Neuronal stem cell (in vitro differentiated cells): ENCODE data around the gene PIR.

ENCODE experiments used
- DNase-seq: peaks from one replicate; pipeline ENCODE4 v3.0.0-alpha.2; 2013; ENCODE audit warnings: low spot score
- H2AFZ ChIP-seq: one replicate; pipeline ENCODE4 v1.6.1; 2013; ENCODE audit warnings: mild to moderate bottlenecking, low read length, inconsistent platforms
- H2AK5ac ChIP-seq: 2 replicates; pipeline ENCODE4 v1.6.1; 2013; ENCODE audit warnings: low read depth, mild to moderate bottlenecking, inconsistent platforms, low read length, moderate library complexity, mixed read lengths
- H2BK120ac ChIP-seq: 2 replicates; pipeline ENCODE4 v1.6.1; 2013; ENCODE audit warnings: low read depth, mild to moderate bottlenecking, inconsistent platforms, low read length, moderate library complexity, mixed read lengths
- H2BK12ac ChIP-seq: one replicate; pipeline ENCODE4 v1.6.1; 2013; ENCODE audit warnings: low read length, inconsistent platforms
- H2BK15ac ChIP-seq: 2 replicates; pipeline ENCODE4 v1.6.1; 2013; ENCODE audit warnings: mild to moderate bottlenecking, low read length, inconsistent platforms, mixed read lengths
- H2BK5ac ChIP-seq: one replicate; pipeline ENCODE4 v1.6.1; 2013; ENCODE audit warnings: inconsistent platforms, mild to moderate bottlenecking, low read length, moderate library complexity
- H3K14ac ChIP-seq: one replicate; pipeline ENCODE4 v1.6.1; 2013; ENCODE audit warnings: low read length, inconsistent platforms
- H3K18ac ChIP-seq: 2 replicates; pipeline ENCODE4 v1.6.1; 2013; ENCODE audit warnings: low read length, inconsistent platforms
- H3K23ac ChIP-seq: 2 replicates; pipeline ENCODE4 v1.6.1; 2013; ENCODE audit warnings: low read depth, mild to moderate bottlenecking, mixed read lengths, low read length, inconsistent platforms; ENCODE audit not compliant: poor library complexity
- H3K27ac ChIP-seq: replicated peaks from 3 replicates; pipeline ENCODE4 v1.5.1; 2013; ENCODE audit warnings: low read length, inconsistent platforms
- H3K27me3 ChIP-seq, 3 experiments: 2 replicates each; pipeline ENCODE4 v1.6.1; 2013; ENCODE audit warnings: low read length in 3 of 3, mild to moderate bottlenecking in 2 of 3, inconsistent platforms in 1 of 3, low read depth in 1 of 3, mixed read lengths in 1 of 3, moderate library complexity in 1 of 3; ENCODE audit not compliant: control insufficient read depth in 3 of 3, insufficient read depth in 3 of 3
- H3K36me3 ChIP-seq, 2 donors: replicated peaks in 1 of 2; 2 replicates each; pipeline ENCODE4 v1.6.1; 2013; ENCODE audit warnings: low read length in 2 of 2; ENCODE audit not compliant: control insufficient read depth in 2 of 2, insufficient read depth in 2 of 2
- H3K4ac ChIP-seq: 2 replicates; pipeline ENCODE4 v1.6.1; 2013; ENCODE audit warnings: inconsistent platforms, mild to moderate bottlenecking, low read length, moderate library complexity
- H3K4me1 ChIP-seq, 2 donors: 1 replicate in 1 of 2; 2 replicates in 1 of 2; pipeline ENCODE4 v1.6.1; 2013; ENCODE audit warnings: low read length in 2 of 2, low read depth in 1 of 2; ENCODE audit not compliant: control insufficient read depth in 2 of 2, insufficient read depth in 1 of 2
- H3K4me2 ChIP-seq: one replicate; pipeline ENCODE4 v1.6.1; 2013; ENCODE audit warnings: mild to moderate bottlenecking, low read length, inconsistent platforms; ENCODE audit not compliant: insufficient read depth, poor library complexity, severe bottlenecking
- H3K4me3 ChIP-seq, 2 donors: 2 replicates each; pipeline ENCODE4 v1.5.1; 2013; ENCODE audit warnings: low read length in 2 of 2, mild to moderate bottlenecking in 2 of 2, inconsistent platforms in 1 of 2, moderate library complexity in 1 of 2
- H3K79me1 ChIP-seq: one replicate; pipeline ENCODE4 v1.6.1; 2013; ENCODE audit warnings: low read depth, mild to moderate bottlenecking, inconsistent platforms, low read length, moderate library complexity
- H3K9ac ChIP-seq: one replicate; pipeline ENCODE4 v1.6.1; 2013; ENCODE audit warnings: mild to moderate bottlenecking, low read depth, low read length, inconsistent platforms; ENCODE audit not compliant: poor library complexity
- H3K9me3 ChIP-seq, 2 donors: replicated peaks in 1 of 2; 2 replicates each; pipeline versions ENCODE3 to v1.6.1; 2013; ENCODE audit warnings: low read length in 2 of 2, mild to moderate bottlenecking in 2 of 2, inconsistent platforms in 1 of 2, low read depth in 1 of 2, mixed read lengths in 1 of 2, moderate library complexity in 1 of 2; ENCODE audit not compliant: control insufficient read depth in 2 of 2, insufficient read depth in 1 of 2
- H4K8ac ChIP-seq: one replicate; pipeline ENCODE4 v1.6.1; 2013; ENCODE audit warnings: low read depth, mild to moderate bottlenecking, inconsistent platforms, low read length, moderate library complexity
- H4K91ac ChIP-seq: one replicate; pipeline ENCODE4 v1.6.1; 2013; ENCODE audit warnings: low read length, low read depth, mild to moderate bottlenecking, inconsistent platforms; ENCODE audit not compliant: poor library complexity
- WGBS, 2 donors: extraction: QIAGEN DNeasy Blood & Tissue Kit; methylation state at CpG; one replicate each; pipeline ENCODE4 v1.1.7; 2013; ENCODE audit warnings: missing lambda C conversion rate in 2 of 2, mixed read lengths in 1 of 2; ENCODE audit not compliant: insufficient read length in 2 of 2, insufficient replicate concordance in 1 of 2; ENCODE audit errors: extremely low coverage in 2 of 2; 5-methylcytosine and 5-hydroxymethylcytosine counted together

The PIR gene

DNA sequence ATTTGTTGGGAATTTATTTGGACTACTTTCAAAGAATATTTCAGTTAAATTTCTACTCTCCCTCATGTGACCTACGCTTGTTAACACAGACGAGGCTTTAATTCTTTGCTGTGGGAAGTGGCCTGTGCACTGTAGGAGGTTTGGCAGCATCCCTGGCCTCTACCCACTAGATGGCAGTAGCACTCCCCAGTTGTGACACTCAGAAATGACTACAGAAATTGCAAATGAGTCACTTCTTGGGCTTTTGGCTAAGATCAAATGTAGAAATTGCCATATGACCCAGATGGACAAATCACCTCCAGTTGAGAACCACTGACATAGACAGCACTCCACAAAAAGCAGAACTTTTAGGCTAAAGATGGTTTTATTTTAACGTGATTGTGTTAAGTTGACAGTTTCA, 22.1 kb downstream of the PIR start:
- Histone ChIP-seq H4K91ac (no peak overlapping the region), H2BK15ac (no peak overlapping the region), H3K4ac (no peak overlapping the region), H3K36me3 (peaks cover 0 to 3% of the 10 kb centered on the region in 2 donors), H3K27ac (no peak overlapping the region), H2BK120ac (no peak overlapping the region), H3K4me1 (peaks cover 0 to 3% of the 10 kb centered on the region in 2 donors), H3K4me3 (no peak overlapping the region), H3K18ac (no peak overlapping the region), H2AK5ac (no peak overlapping the region), H3K79me1 (no peaks in the 10 kb centered on the region), H3K23ac (no peak overlapping the region), H2BK12ac (no peak overlapping the region), H3K27me3 (no peaks in the 10 kb centered on the region), H4K8ac (no peak overlapping the region), H3K9me3 (no peaks in the 10 kb centered on the region), H3K9ac (no peak overlapping the region), H3K4me2 (no peak overlapping the region), H2AFZ (no peak overlapping the region), H2BK5ac (no peak overlapping the region), H3K14ac (no peak overlapping the region)
- DNase-seq = no peak
- WGBS, 2 donors = no CpG with 5 or more reads among the region's 3 CpGs

- Histone ChIP-seq H3K79me1 (no peaks in the 10 kb centered on the region), H3K4ac (no peak overlapping the region), H3K14ac (no peak overlapping the region), H3K27ac (no peak overlapping the region), H2AK5ac (no peak overlapping the region), H3K18ac (no peak overlapping the region), H3K9me3 (no peaks in the 10 kb centered on the region), H2AFZ (no peak overlapping the region), H3K9ac (no peak overlapping the region), H3K27me3 (no peaks in the 10 kb centered on the region), H2BK120ac (no peak overlapping the region), H3K4me2 (no peak overlapping the region), H4K8ac (no peak overlapping the region), H4K91ac (no peak overlapping the region), H3K4me1 (no peaks in the 10 kb centered on the region), H3K4me3 (no peak overlapping the region), H2BK12ac (no peak overlapping the region), H3K36me3 (peaks cover 0 to 3% of the 10 kb centered on the region in 2 donors), H3K23ac (no peak overlapping the region), H2BK15ac (no peak overlapping the region), H2BK5ac (no peak overlapping the region)
- DNase-seq = no peak
- WGBS, 2 donors = no CpG with 5 or more reads among the region's 1 CpG
Measured at GRCh38 chrX:15469613-15470012, 23.5 kb downstream of the PIR start.

GRCh38 chrX:15468036-15468435, 25.1 kb downstream of the PIR start:
- Histone ChIP-seq H3K18ac (no peak overlapping the region), H3K4me1 (no peaks in the 10 kb centered on the region), H3K27ac (no peak overlapping the region), H3K4me3 (no peak overlapping the region), H2BK15ac (no peak overlapping the region), H3K79me1 (no peaks in the 10 kb centered on the region), H2BK120ac (no peak overlapping the region), H3K36me3 (peaks cover 0 to 3% of the 10 kb centered on the region in 2 donors), H3K9ac (no peak overlapping the region), H3K27me3 (no peaks in the 10 kb centered on the region), H4K8ac (no peak overlapping the region), H3K4me2 (no peak overlapping the region), H3K4ac (no peak overlapping the region), H4K91ac (no peak overlapping the region), H2AK5ac (no peak overlapping the region), H2BK12ac (no peak overlapping the region), H2AFZ (no peak overlapping the region), H2BK5ac (no peak overlapping the region), H3K14ac (no peak overlapping the region), H3K23ac (no peak overlapping the region), H3K9me3 (no peaks in the 10 kb centered on the region)
- no CpG with 5 or more reads among the region's 4 CpGs for WGBS, 2 donors
- no peak for DNase-seq

DNA sequence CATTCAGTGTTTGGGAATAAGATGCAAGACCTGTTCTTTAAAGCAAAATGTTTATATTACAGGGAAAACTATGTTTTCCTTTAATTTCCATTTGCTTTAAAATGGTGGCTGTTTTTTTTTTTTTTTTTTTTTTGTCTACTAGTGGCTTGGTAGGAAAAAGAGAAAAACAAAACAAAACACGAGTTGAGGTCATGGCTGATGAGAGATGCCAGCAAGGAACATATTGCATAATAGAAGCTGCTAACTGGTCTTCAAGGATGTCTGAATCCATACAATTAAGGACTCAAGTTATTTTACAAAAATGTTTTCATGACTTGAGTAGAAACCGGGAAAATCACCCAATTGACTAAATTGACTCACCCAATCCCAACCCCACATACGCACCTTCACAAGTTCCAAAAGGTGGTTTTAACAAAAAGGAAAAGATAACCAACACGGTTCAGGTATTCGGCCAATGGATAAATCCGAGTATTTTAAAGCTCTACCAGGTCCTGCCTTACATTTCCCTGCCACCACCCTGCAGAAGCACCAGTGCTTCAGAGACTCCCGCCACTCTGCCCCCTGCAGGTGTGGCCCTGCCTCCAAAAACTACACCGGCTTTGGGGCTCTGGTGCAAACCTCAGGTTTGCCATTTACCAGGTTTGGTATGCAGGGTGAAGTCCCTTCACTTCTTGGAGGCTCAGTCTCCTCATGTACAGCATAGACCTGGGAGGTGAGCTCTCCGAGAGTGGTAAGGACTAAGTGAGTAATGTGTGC, 27.1 kb downstream of the PIR start:
- H2BK12ac ChIP-seq = no peak overlapping the region
- no peak overlapping the region for H3K4me3 ChIP-seq
- H2BK15ac ChIP-seq = no peak overlapping the region
- no peaks in the 10 kb centered on the region for H3K79me1 ChIP-seq
- no peak overlapping the region for H3K27ac ChIP-seq
- H3K18ac ChIP-seq = no peak overlapping the region
- H2AFZ ChIP-seq = no peak overlapping the region
- H3K4ac ChIP-seq = no peak overlapping the region
- H2BK120ac ChIP-seq = no peak overlapping the region
- H3K14ac ChIP-seq = no peak overlapping the region
- no peak overlapping the region for H2AK5ac ChIP-seq
- DNase-seq = no peak
- no peaks in the 10 kb centered on the region for H3K9me3 ChIP-seq
- no peak overlapping the region for H3K23ac ChIP-seq
- no peak overlapping the region for H3K4me2 ChIP-seq
- WGBS, 2 donors = no CpG with 5 or more reads among the region's 9 CpGs
- peaks cover 0 to 3% of the 10 kb centered on the region in 2 donors for H3K36me3 ChIP-seq
- no peak overlapping the region for H2BK5ac ChIP-seq
- no peaks in the 10 kb centered on the region for H3K27me3 ChIP-seq
- no peak overlapping the region for H4K8ac ChIP-seq
- H4K91ac ChIP-seq = no peak overlapping the region
- no peak overlapping the region for H3K9ac ChIP-seq
- no peaks in the 10 kb centered on the region for H3K4me1 ChIP-seq
